Natural killer cell (primary cell): Measurements from ENCODE around the gene FIGNL2. TPM values are rescaled to one million over a fixed set of nuclear protein-coding genes. Genes with fewer than 3 reads are reported as not detected.

Experiments
- ATAC-seq, 3 donors: fragments of 150-1000 bp in 2 of 3; fragments of 200-7000 bp in 1 of 3; cut with Tn5 transposase; 1 replicate in 1 of 3; 2 replicates in 2 of 3; pipeline ENCODE4 v1.10.0; 2021; ENCODE audit warnings: mild to moderate bottlenecking in 2 of 3, moderate library complexity in 2 of 3
- DNase-seq, 2 donors: peaks; one replicate each; pipeline versions ENCODE4 v3.0.0 to v3.0.0-alpha.2; 2013 to 2021; ENCODE audit warnings: mixed read lengths in 1 of 2
- H3K27ac ChIP-seq: one replicate; pipeline ENCODE4 v1.5.1; 2013; ENCODE audit warnings: mild to moderate bottlenecking, low read length
- H3K27me3 ChIP-seq: one replicate; pipeline ENCODE4 v1.6.1; 2013; ENCODE audit warnings: low read length; ENCODE audit not compliant: control insufficient read depth, insufficient read depth
- H3K36me3 ChIP-seq: one replicate; pipeline ENCODE4 v1.6.1; 2013; ENCODE audit warnings: low read length; ENCODE audit not compliant: control insufficient read depth, insufficient read depth
- H3K4me1 ChIP-seq: one replicate; pipeline ENCODE4 v1.6.1; 2013; ENCODE audit warnings: low read length; ENCODE audit not compliant: control insufficient read depth, insufficient read depth
- H3K4me3 ChIP-seq: one replicate; pipeline ENCODE4 v1.5.1; 2013; ENCODE audit warnings: low read length
- H3K9me3 ChIP-seq: one replicate; pipeline ENCODE4 v1.6.1; 2013; ENCODE audit warnings: low read length; ENCODE audit not compliant: control insufficient read depth, insufficient read depth
- H3K27ac Mint-ChIP-seq, 2 donors: one replicate each; pipeline ENCODE4 v1.8.0; 2022; ENCODE audit warnings: mild to moderate bottlenecking in 2 of 2, mixed read lengths in 2 of 2, moderate library complexity in 1 of 2
- H3K27me3 Mint-ChIP-seq, 2 donors: one replicate each; pipeline ENCODE4 v1.8.0; 2022; ENCODE audit warnings: low read depth in 2 of 2, mixed read lengths in 2 of 2
- H3K36me3 Mint-ChIP-seq: one replicate; pipeline ENCODE4 v1.8.0; 2022; ENCODE audit warnings: mixed read lengths
- H3K4me1 Mint-ChIP-seq, 2 donors: one replicate each; pipeline ENCODE4 v1.8.0; 2022; ENCODE audit warnings: mixed read lengths in 2 of 2
- H3K4me3 Mint-ChIP-seq: one replicate; pipeline ENCODE4 v1.8.0; 2022; ENCODE audit warnings: mild to moderate bottlenecking, moderate library complexity, mixed read lengths
- H3K9me3 Mint-ChIP-seq, 2 donors: one replicate each; pipeline ENCODE4 v1.8.0; 2022; ENCODE audit warnings: mixed read lengths in 2 of 2
- CTCF ChIP-seq: fragments of 200-600 bp; IDR thresholded peaks from one replicate; pipeline ENCODE4 v1.8.0; 2022; ENCODE audit warnings: antibody characterized with exemption
- WGBS: methylation state at CpG from one replicate; pipeline ENCODE4 v1.1.7; 2013; ENCODE audit warnings: missing lambda C conversion rate; ENCODE audit not compliant: insufficient coverage; 5-methylcytosine and 5-hydroxymethylcytosine counted together
- intact Hi-C: fragments of 100-400 bp; cut with micrococcal nuclease; formaldehyde crosslinking; loops from one replicate; pipeline ENCODE4 v1.14.2; 2022
- total RNA-seq, 4 donors: library from RNA; stranded (reverse); fragments of 120-200 nt in 1 of 4; gene quantifications; one replicate each; pipeline versions ENCODE4 v1.2.3 to v1.2.4, GENCODE V29; 2013 to 2022

FIGNL2 gene
- total RNA-seq, 3 donors from 2014 or later (not counting 1 experiment from before 2014, with no cell fraction given) = 1.4 to 1.6 (median 1.5) TPM

GRCh38 chr12:51821440-51822260 is 26.9 kb downstream of the FIGNL2 start:
- 17% methylated on average over 101 of the region's 101 CpGs for WGBS
- peak overlapping the region; percentile 31 for H3K4me3 Mint-ChIP-seq
- H3K36me3 ChIP-seq = no peaks in the 10 kb centered on the region
- H3K9me3 ChIP-seq = no peaks in the 10 kb centered on the region
- H3K9me3 Mint-ChIP-seq = no peaks in the 10 kb centered on the region
- H3K27ac Mint-ChIP-seq = peak overlapping the region in 1 of 2 donors; percentile 75
- no peak for TF ChIP-seq CTCF
- H3K27me3 ChIP-seq = no peaks in the 10 kb centered on the region
- DNase-seq (peak in 1 of 2 donors; percentile 64), ATAC-seq (peak; percentile 15 to 32 (median 23))
- no peaks in the 10 kb centered on the region for H3K27me3 Mint-ChIP-seq
- intact Hi-C loops = no loop called here
- peaks cover 0 to 19% of the 10 kb centered on the region in 2 donors for H3K4me1 Mint-ChIP-seq
- H3K4me3 ChIP-seq = peak overlapping the region; percentile 83
- H3K4me1 ChIP-seq = peaks cover 23% of the 10 kb centered on the region
- no peaks in the 10 kb centered on the region for H3K36me3 Mint-ChIP-seq
- H3K27ac ChIP-seq = peak overlapping the region; percentile 95

- H3K36me3 Mint-ChIP-seq = no peaks in the 10 kb centered on the region
- intact Hi-C loops = no loop called here
- peak; percentile 58 for TF ChIP-seq CTCF
- Histone ChIP-seq H3K27me3 (no peaks in the 10 kb centered on the region), H3K36me3 (no peaks in the 10 kb centered on the region), H3K9me3 (no peaks in the 10 kb centered on the region), H3K4me1 (peaks cover 23% of the 10 kb centered on the region), H3K4me3 (peak overlapping the region; percentile 83), H3K27ac (peak overlapping the region; percentile 95)
- peak overlapping the region; percentile 69 for H3K4me3 Mint-ChIP-seq
- 2% methylated on average over 113 of the region's 113 CpGs for WGBS
- H3K4me1 Mint-ChIP-seq = peaks cover 4 to 14% of the 10 kb centered on the region in 2 donors
- no peaks in the 10 kb centered on the region for H3K27me3 Mint-ChIP-seq
- H3K9me3 Mint-ChIP-seq = no peaks in the 10 kb centered on the region
- H3K27ac Mint-ChIP-seq = peak overlapping the region in 1 of 2 donors; percentile 75
- DNase-seq = peak; percentile 75 to 89
- ATAC-seq = peak; percentile 78 to 88 (median 80)
These were observed 27.7 kb downstream of the FIGNL2 start for GRCh38 chr12:51820526-51821439.

GRCh38 chr12:51819736-51820525 is 28.6 kb downstream of the FIGNL2 start:
- ATAC-seq (no peak), DNase-seq (no peak)
- peak overlapping the region; percentile 69 for H3K4me3 Mint-ChIP-seq
- peaks cover 12 to 21% of the 10 kb centered on the region in 2 donors for H3K4me1 Mint-ChIP-seq
- Histone ChIP-seq H3K4me1 (peaks cover 28% of the 10 kb centered on the region), H3K36me3 (no peaks in the 10 kb centered on the region), H3K27ac (peak overlapping the region; percentile 58), H3K9me3 (no peaks in the 10 kb centered on the region), H3K27me3 (no peaks in the 10 kb centered on the region), H3K4me3 (peak overlapping the region; percentile 51)
- H3K9me3 Mint-ChIP-seq = no peaks in the 10 kb centered on the region
- peak overlapping the region in 1 of 2 donors; percentile 75 for H3K27ac Mint-ChIP-seq
- intact Hi-C loops = no loop called here
- TF ChIP-seq CTCF = no peak
- 22% methylated on average over 32 of the region's 32 CpGs for WGBS
- no peaks in the 10 kb centered on the region for H3K36me3 Mint-ChIP-seq
- H3K27me3 Mint-ChIP-seq = no peaks in the 10 kb centered on the region
